ENCODE measurements around the gene PHOX2A.

DNA sequence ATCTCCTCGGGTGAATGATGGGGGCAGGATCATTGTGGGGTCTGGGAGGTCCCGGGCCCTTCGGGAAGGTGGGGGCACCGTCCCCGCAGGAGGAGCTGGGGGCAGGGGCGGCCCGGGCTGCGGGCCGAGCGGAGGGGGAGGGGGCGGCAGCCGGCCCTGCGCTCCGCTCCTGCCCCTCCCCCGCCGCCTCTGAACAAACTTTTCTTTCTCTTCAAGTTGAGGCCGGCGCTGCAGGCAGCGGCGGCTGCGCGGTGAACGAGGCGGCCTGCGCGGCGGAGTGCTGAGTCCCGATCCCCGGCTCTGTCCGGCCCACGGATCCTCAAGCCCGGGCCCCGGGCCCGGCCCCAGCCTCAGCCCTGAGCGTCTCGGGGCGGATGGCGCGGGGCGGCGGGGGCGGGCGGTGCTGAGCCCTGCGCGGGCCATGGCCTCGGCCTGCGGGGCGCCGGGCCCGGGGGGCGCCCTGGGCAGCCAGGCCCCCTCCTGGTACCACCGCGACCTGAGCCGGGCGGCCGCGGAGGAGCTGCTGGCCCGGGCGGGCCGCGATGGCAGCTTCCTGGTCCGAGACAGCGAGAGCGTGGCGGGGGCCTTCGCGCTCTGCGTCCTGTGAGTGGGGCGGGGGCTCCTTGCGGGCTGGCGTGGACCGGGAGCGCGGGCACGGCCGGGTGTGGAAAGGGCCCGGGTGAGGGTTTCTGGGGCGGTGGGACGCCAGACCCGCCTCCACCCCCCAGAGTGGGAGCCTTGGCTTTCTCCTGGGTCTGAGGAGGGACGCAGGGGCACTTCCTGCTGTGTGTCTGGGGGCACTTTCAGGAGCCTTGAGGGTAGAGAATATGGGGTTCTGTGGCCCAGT, 19.2 kb downstream of the PHOX2A start, which contains the start of gene INPPL1:
- TF ChIP-seq, protein P1, sequence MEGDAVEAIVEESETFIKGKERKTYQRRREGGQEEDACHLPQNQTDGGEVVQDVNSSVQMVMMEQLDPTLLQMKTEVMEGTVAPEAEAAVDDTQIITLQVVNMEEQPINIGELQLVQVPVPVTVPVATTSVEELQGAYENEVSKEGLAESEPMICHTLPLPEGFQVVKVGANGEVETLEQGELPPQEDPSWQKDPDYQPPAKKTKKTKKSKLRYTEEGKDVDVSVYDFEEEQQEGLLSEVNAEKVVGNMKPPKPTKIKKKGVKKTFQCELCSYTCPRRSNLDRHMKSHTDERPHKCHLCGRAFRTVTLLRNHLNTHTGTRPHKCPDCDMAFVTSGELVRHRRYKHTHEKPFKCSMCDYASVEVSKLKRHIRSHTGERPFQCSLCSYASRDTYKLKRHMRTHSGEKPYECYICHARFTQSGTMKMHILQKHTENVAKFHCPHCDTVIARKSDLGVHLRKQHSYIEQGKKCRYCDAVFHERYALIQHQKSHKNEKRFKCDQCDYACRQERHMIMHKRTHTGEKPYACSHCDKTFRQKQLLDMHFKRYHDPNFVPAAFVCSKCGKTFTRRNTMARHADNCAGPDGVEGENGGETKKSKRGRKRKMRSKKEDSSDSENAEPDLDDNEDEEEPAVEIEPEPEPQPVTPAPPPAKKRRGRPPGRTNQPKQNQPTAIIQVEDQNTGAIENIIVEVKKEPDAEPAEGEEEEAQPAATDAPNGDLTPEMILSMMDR (IDR thresholded peaks at IDR 0.05), result no peak
- no peak for TF ChIP-seq EZH2 (IDR thresholded peaks at IDR 0.05; ENCODE audit: borderline replicate concordance, insufficient read depth, low read depth, low read length, poor library complexity, severe bottlenecking)
